ENCODE measurements around the gene MOSPD3. TPM values are rescaled to one million over a fixed set of nuclear protein-coding genes. Genes with fewer than 3 reads are reported as not detected.
A peak's percentile ranks its signal among the peaks of the same experiment; 100 is the strongest.

Gene MOSPD3
- total RNA-seq, 1 donor from 2014 or later, result 11.8 TPM

GRCh38 chr7:100602889-100603725, 9.2 kb upstream of the MOSPD3 start:
- TF ChIP-seq POLR2A (IDR thresholded peaks at IDR 0.05) (no peak), POLR2AphosphoS5 (IDR thresholded peaks at IDR 0.05; ENCODE audit: insufficient read depth in 1 of 2, low read depth in 1 of 2) (peak in 1 of 2 donors; percentile 58)
- Histone ChIP-seq H3K27ac (peak overlapping the region; percentile 93), H3K4me3 (peak overlapping the region; percentile 74 to 86), H3K4me1 (peaks cover 26% of the 10 kb centered on the region), H3K9me3 (no peaks in the 10 kb centered on the region), H3K36me3 (no peaks in the 10 kb centered on the region), H3K27me3 (no peaks in the 10 kb centered on the region)
- peak in 1 of 2 donors; percentile 96 for DNase-seq (ENCODE audit: extremely low spot score in 2 of 2)
- intact Hi-C loops (cut with DNase I), result loop anchor here (5.0 kb wide), 2 partner anchors 74 to 89 kb away; partner anchors contain the start of gene GIGYF1

DNA sequence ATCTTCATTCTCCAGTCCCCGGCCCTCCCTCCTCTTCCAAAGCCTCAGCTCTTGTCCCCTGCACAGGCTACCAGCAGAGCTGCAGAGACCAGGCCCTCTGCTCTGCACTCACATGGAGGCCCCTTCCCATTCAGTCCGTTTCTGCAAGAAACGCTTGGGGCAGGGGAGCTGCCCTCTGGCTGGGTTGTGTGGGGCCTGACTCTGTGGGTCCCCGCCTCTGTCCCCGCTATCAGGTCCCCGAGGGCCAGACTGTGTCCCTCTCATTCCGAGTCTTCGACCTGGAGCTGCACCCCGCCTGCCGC, 8.7 kb upstream of the MOSPD3 start:
- intact Hi-C loops (cut with DNase I), result loop anchor here (5.0 kb wide), 2 partner anchors 74 to 89 kb away; partner anchors contain the start of gene GIGYF1
- Histone ChIP-seq H3K9me3 (no peaks in the 10 kb centered on the region), H3K36me3 (no peaks in the 10 kb centered on the region), H3K4me3 (peak overlapping the region; percentile 74 to 86), H3K27ac (peak overlapping the region; percentile 93), H3K4me1 (peaks cover 26% of the 10 kb centered on the region), H3K27me3 (no peaks in the 10 kb centered on the region)
- TF ChIP-seq POLR2AphosphoS5 (IDR thresholded peaks at IDR 0.05; ENCODE audit: insufficient read depth in 1 of 2, low read depth in 1 of 2), result no peak
- peak in 1 of 3 experiments; percentile 5 for TF ChIP-seq CTCF (IDR thresholded peaks at IDR 0.05)
- TF ChIP-seq POLR2A (IDR thresholded peaks at IDR 0.05), result no peak
- DNase-seq (ENCODE audit: extremely low spot score in 2 of 2), result no peak

GRCh38 chr7:100604028-100604975, 8.0 kb upstream of the MOSPD3 start:
- H3K27ac ChIP-seq, result peak overlapping the region; percentile 93
- no peaks in the 10 kb centered on the region for H3K27me3 ChIP-seq
- intact Hi-C loops (cut with DNase I), result loop anchor here (5.0 kb wide), 2 partner anchors 73 to 88 kb away; partner anchors contain the start of gene GIGYF1
- H3K36me3 ChIP-seq, result no peaks in the 10 kb centered on the region
- no peak for DNase-seq (ENCODE audit: extremely low spot score in 2 of 2)
- H3K4me1 ChIP-seq, result peaks cover 26% of the 10 kb centered on the region
- peak in 1 of 2 donors; percentile 97 for TF ChIP-seq POLR2AphosphoS5 (IDR thresholded peaks at IDR 0.05; ENCODE audit: insufficient read depth in 1 of 2, low read depth in 1 of 2)
- TF ChIP-seq POLR2A (IDR thresholded peaks at IDR 0.05), result peak in 1 of 2 donors; percentile 83
- no peak for TF ChIP-seq CTCF (IDR thresholded peaks at IDR 0.05)
- peak overlapping the region; percentile 74 to 86 for H3K4me3 ChIP-seq
- no peaks in the 10 kb centered on the region for H3K9me3 ChIP-seq

GRCh38 chr7:100604976-100605911, 7.1 kb upstream of the MOSPD3 start:
- Histone ChIP-seq H3K9me3 (no peaks in the 10 kb centered on the region), H3K36me3 (no peaks in the 10 kb centered on the region), H3K27ac (peak overlapping the region; percentile 93), H3K4me1 (peaks cover 26% of the 10 kb centered on the region), H3K27me3 (no peaks in the 10 kb centered on the region), H3K4me3 (peak overlapping the region; percentile 74 to 86)
- intact Hi-C loops (cut with DNase I), result loop anchor here (5.0 kb wide), 2 partner anchors 72 to 87 kb away; partner anchors contain the start of gene GIGYF1
- TF ChIP-seq POLR2AphosphoS5 (IDR thresholded peaks at IDR 0.05; ENCODE audit: insufficient read depth in 1 of 2, low read depth in 1 of 2), result no peak
- no peak for DNase-seq (ENCODE audit: extremely low spot score in 2 of 2)

DNA sequence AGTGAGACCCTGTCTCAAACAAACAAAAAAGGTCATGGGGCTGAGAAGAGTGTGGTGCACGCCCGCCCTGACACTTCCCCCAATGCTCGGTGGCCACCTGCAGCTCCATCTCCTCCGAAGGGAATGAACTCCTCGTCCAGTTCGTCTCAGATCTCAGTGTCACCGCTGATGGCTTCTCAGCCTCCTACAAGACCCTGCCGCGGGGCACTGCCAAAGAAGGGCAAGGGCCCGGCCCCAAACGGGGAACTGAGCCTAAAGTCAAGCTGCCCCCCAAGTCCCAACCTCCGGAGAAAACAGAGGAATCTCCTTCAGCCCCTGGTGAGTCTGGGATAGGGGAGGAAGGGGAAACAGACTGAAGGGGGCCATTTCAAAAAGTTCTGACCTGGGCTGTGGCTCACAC, 6.0 kb upstream of the MOSPD3 start:
- H3K9me3 ChIP-seq, result no peaks in the 10 kb centered on the region
- H3K4me1 ChIP-seq, result peaks cover 26% of the 10 kb centered on the region
- H3K27ac ChIP-seq, result no peak overlapping the region
- TF ChIP-seq CTCF (IDR thresholded peaks at IDR 0.05) (no peak), POLR2AphosphoS5 (IDR thresholded peaks at IDR 0.05; ENCODE audit: insufficient read depth in 1 of 2, low read depth in 1 of 2) (no peak), POLR2A (IDR thresholded peaks at IDR 0.05) (no peak)
- H3K4me3 ChIP-seq, result no peak overlapping the region
- no peaks in the 10 kb centered on the region for H3K27me3 ChIP-seq
- DNase-seq (ENCODE audit: extremely low spot score in 2 of 2), result no peak
- no peaks in the 10 kb centered on the region for H3K36me3 ChIP-seq
- intact Hi-C loops (cut with DNase I), result no loop called here
